Measurements from ENCODE around the gene FBXL7. TPM values are rescaled to one million over a fixed set of nuclear protein-coding genes. Genes with fewer than 3 reads are reported as not detected.

Gene FBXL7
- total RNA-seq, 1 donor from 2014 or later = 30.4 TPM

GRCh38 chr5:15791859-15792258, 291.9 kb downstream of the FBXL7 start:
- intact Hi-C loops (cut with DNase I) = loop anchor here (2.0 to 10.0 kb wide), 4 partner anchors 290 to 685 kb away; partner anchors contain the start of gene FBXL7
- H3K4me1 ChIP-seq = peaks cover 0 to 15% of the 10 kb centered on the region in 2 donors
- TF ChIP-seq CTCF (IDR thresholded peaks at IDR 0.05) = no peak

DNA sequence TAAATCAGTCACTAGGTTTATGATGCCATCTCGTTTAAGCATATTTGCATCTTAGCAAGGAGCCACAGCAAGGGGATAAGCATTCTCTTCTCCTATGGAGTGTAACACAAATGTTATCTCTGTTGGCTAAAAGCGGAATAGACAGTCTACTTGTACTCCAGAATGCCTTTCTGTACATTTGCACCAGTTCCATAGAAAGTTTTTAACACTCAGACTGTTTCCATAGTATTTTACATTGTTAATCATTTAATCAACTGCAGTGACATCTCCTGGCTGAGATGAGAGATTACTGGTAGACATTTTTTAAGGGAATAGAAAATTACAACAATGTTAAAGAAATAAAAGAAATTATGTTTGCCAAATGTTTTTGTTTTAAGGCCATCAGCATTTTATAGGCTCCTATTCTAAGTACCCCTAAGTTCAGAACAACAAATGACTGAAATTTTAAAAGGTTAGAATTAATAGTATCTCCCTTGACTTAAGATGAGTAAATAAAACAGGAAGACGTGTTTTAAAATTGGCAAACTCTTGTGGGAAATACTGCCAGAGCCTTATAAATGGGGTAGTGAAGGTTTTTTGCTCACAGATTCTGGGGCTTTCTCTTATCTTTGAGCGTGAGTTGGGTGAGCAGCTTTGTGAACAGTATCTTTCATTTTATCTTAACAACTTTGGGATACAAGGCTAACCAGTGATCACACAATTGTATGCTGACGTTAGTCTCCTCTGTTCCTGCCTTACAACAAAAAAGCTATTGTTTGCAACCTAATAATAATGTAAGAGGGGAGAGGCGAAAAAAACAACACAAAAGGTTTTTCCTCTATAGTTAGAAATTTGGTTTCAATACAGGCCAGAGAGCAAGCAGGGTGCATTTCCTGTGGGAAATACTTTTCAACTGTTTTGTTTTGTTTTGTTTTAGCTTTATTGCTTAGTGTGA, 294.3 kb downstream of the FBXL7 start:
- H3K4me3 ChIP-seq = no peak overlapping the region
- intact Hi-C loops (cut with DNase I) = loop anchor here (5.0 to 10.0 kb wide), 3 partner anchors 292 to 507 kb away; partner anchors contain the start of gene FBXL7
- peaks cover 0 to 12% of the 10 kb centered on the region in 2 donors for H3K4me1 ChIP-seq
- no peaks in the 10 kb centered on the region for H3K9me3 ChIP-seq
- H3K36me3 ChIP-seq = no peaks in the 10 kb centered on the region
- no peak for DNase-seq (ENCODE audit: low spot score in 2 of 2)
- H3K27ac ChIP-seq = no peak overlapping the region
- TF ChIP-seq CTCF (IDR thresholded peaks at IDR 0.05) = peak in 2 of 3 experiments; percentile 22 to 27
- H3K27me3 ChIP-seq = no peaks in the 10 kb centered on the region

More at GRCh38 chr5:15791859-15792258, 291.9 kb downstream of the FBXL7 start:
- no peak overlapping the region for H3K27ac ChIP-seq
- H3K9me3 ChIP-seq = no peaks in the 10 kb centered on the region
- no peak for DNase-seq (ENCODE audit: low spot score in 2 of 2)
- H3K4me3 ChIP-seq = no peak overlapping the region
- no peaks in the 10 kb centered on the region for H3K36me3 ChIP-seq
- no peaks in the 10 kb centered on the region for H3K27me3 ChIP-seq

DNA sequence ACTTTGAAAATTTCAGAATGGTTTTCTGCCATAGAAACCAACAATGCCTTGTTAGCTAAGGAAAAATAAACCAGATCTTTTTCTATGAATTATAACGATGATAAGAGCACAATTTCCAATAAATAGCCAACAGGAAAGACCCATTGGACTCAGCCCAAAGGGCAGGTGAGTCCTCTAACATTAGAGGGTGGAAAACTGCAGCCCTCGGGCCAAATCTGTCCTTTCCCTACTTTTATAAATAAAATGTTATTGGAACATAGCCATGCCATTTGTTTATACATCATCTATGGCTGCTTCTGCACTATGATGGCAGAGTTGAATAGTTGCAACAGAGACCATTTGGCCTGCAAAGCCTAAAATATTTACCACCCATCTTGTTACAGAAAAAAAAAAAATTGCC, 296.1 kb downstream of the FBXL7 start:
- TF ChIP-seq CTCF (IDR thresholded peaks at IDR 0.05) = no peak
- H3K4me1 ChIP-seq = peaks cover 0 to 9% of the 10 kb centered on the region in 2 donors
- intact Hi-C loops (cut with DNase I) = loop anchor here (10.0 kb wide), 1 partner anchor 411 kb away; no protein-coding TSS in a partner anchor
- H3K9me3 ChIP-seq = no peaks in the 10 kb centered on the region
- H3K4me3 ChIP-seq = no peak overlapping the region
- H3K27ac ChIP-seq = no peak overlapping the region
- H3K36me3 ChIP-seq = no peaks in the 10 kb centered on the region
- no peak for DNase-seq (ENCODE audit: low spot score in 2 of 2)
- no peaks in the 10 kb centered on the region for H3K27me3 ChIP-seq

DNA sequence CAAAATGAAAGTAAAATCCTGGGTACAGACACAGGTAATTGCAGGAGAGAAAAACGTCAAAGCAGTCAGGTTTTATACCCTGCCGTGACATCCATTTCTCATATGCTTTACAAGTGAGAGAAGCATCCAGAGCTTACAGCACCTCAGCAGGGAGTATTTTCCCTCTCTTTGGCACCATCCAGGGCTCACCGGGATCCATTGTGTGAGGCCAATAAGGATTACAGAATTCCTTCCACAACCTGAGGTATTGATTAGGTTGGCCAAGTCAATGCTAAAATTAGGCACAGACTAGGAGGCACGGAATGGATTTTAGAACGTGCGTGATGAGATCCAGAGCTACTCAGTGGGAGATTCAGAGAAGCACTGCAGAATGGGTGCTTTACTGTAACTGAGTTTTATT, 296.6 kb downstream of the FBXL7 start:
- no peaks in the 10 kb centered on the region for H3K36me3 ChIP-seq

GRCh38 chr5:15797116-15797515, 297.1 kb downstream of the FBXL7 start:
- Histone ChIP-seq H3K27ac (no peak overlapping the region), H3K4me1 (peaks cover 0 to 3% of the 10 kb centered on the region in 2 donors), H3K27me3 (no peaks in the 10 kb centered on the region), H3K9me3 (no peaks in the 10 kb centered on the region), H3K4me3 (no peak overlapping the region), H3K36me3 (no peaks in the 10 kb centered on the region)
- no peak for TF ChIP-seq CTCF (IDR thresholded peaks at IDR 0.05)
- no peak for DNase-seq (ENCODE audit: low spot score in 2 of 2)
- intact Hi-C loops (cut with DNase I) = loop anchor here (10.0 kb wide), 1 partner anchor 412 kb away; no protein-coding TSS in a partner anchor

More for the DNA sequence above, 296.6 kb downstream of the FBXL7 start:
- intact Hi-C loops (cut with DNase I) = loop anchor here (10.0 kb wide), 1 partner anchor 412 kb away; no protein-coding TSS in a partner anchor
- Histone ChIP-seq H3K27ac (no peak overlapping the region), H3K27me3 (no peaks in the 10 kb centered on the region), H3K4me3 (no peak overlapping the region), H3K4me1 (peaks cover 0 to 4% of the 10 kb centered on the region in 2 donors), H3K9me3 (no peaks in the 10 kb centered on the region)
- TF ChIP-seq CTCF (IDR thresholded peaks at IDR 0.05) = no peak
- no peak for DNase-seq (ENCODE audit: low spot score in 2 of 2)

Measured in ascending aorta (tissue), 2 donors.